ENCODE results near the gene HSDL1. TPM values are rescaled to one million over a fixed set of nuclear protein-coding genes. Genes with fewer than 3 reads are reported as not detected.

Gene HSDL1
- total RNA-seq, 1 donor from 2014 or later, result 29.2 TPM

- Histone ChIP-seq H3K4me1 (ENCODE audit: insufficient read depth, low read length) (peaks cover 15% of the 10 kb centered on the region), H3K27ac (ENCODE audit: low read depth, low read length) (no peak overlapping the region), H2AFZ (ENCODE audit: low read depth, low read length) (no peak overlapping the region), H3K36me3 (ENCODE audit: insufficient read depth, low read length) (peaks cover 38% of the 10 kb centered on the region), H3K9ac (ENCODE audit: low read length) (no peak overlapping the region), H3K4me3 (ENCODE audit: insufficient read depth, low read depth, low read length) (no peak overlapping the region), H4K20me1 (ENCODE audit: insufficient read depth, low read length) (peaks cover 45% of the 10 kb centered on the region), H3K9me3 (ENCODE audit: insufficient read depth, low read depth, low read length) (no peaks in the 10 kb centered on the region), H3K79me2 (ENCODE audit: insufficient read depth, low read length) (peaks cover 10% of the 10 kb centered on the region), H3K4me2 (ENCODE audit: low read length) (no peak overlapping the region), H3K27me3 (ENCODE audit: insufficient read depth, low read length) (no peaks in the 10 kb centered on the region)
- H3K4me3 Mint-ChIP-seq (ENCODE audit: unreplicated experiment), result no peak overlapping the region
- H3K27me3 Mint-ChIP-seq (ENCODE audit: low read depth, unreplicated experiment), result no peaks in the 10 kb centered on the region
- H3K4me1 Mint-ChIP-seq (ENCODE audit: low read depth, unreplicated experiment), result peaks cover 9% of the 10 kb centered on the region
- TF ChIP-seq EZH2 (IDR thresholded peaks at IDR 0.05; ENCODE audit: insufficient read depth, low read length) (no peak), CTCF (IDR thresholded peaks at IDR 0.05; ENCODE audit: insufficient read depth, low read depth, low read length) (no peak)
- peaks cover 11% of the 10 kb centered on the region for H3K36me3 Mint-ChIP-seq (ENCODE audit: low read depth, unreplicated experiment)
- no peak for DNase-seq (ENCODE audit: low read depth)
- no peak overlapping the region for H3K27ac Mint-ChIP-seq (ENCODE audit: unreplicated experiment)
- no peak for FAIRE-seq
- H3K9me3 Mint-ChIP-seq (ENCODE audit: unreplicated experiment), result no peaks in the 10 kb centered on the region
Measured at GRCh38 chr16:84096447-84097005, 48.5 kb downstream of the HSDL1 start.

- H3K4me3 ChIP-seq (ENCODE audit: insufficient read depth, low read depth, low read length), result no peak overlapping the region
- H3K4me2 ChIP-seq (ENCODE audit: low read length), result no peak overlapping the region
- H2AFZ ChIP-seq (ENCODE audit: low read depth, low read length), result no peak overlapping the region
- Mint-ChIP-seq H3K27ac (ENCODE audit: unreplicated experiment) (peak overlapping the region; percentile 53), H3K27me3 (ENCODE audit: low read depth, unreplicated experiment) (no peaks in the 10 kb centered on the region), H3K4me3 (ENCODE audit: unreplicated experiment) (no peak overlapping the region), H3K4me1 (ENCODE audit: low read depth, unreplicated experiment) (peaks cover 9% of the 10 kb centered on the region), H3K36me3 (ENCODE audit: low read depth, unreplicated experiment) (peaks cover 11% of the 10 kb centered on the region), H3K9me3 (ENCODE audit: unreplicated experiment) (no peaks in the 10 kb centered on the region)
- H4K20me1 ChIP-seq (ENCODE audit: insufficient read depth, low read length), result peaks cover 44% of the 10 kb centered on the region
- DNase-seq (ENCODE audit: low read depth) (no peak), FAIRE-seq (no peak)
- no peaks in the 10 kb centered on the region for H3K9me3 ChIP-seq (ENCODE audit: insufficient read depth, low read depth, low read length)
- H3K27ac ChIP-seq (ENCODE audit: low read depth, low read length), result no peak overlapping the region
- TF ChIP-seq EZH2 (IDR thresholded peaks at IDR 0.05; ENCODE audit: insufficient read depth, low read length), result no peak
- no peak overlapping the region for H3K9ac ChIP-seq (ENCODE audit: low read length)
- peaks cover 7% of the 10 kb centered on the region for H3K79me2 ChIP-seq (ENCODE audit: insufficient read depth, low read length)
- no peaks in the 10 kb centered on the region for H3K27me3 ChIP-seq (ENCODE audit: insufficient read depth, low read length)
- H3K4me1 ChIP-seq (ENCODE audit: insufficient read depth, low read length), result peaks cover 15% of the 10 kb centered on the region
- H3K36me3 ChIP-seq (ENCODE audit: insufficient read depth, low read length), result peaks cover 41% of the 10 kb centered on the region
Measured at GRCh38 chr16:84095466-84095865, 49.5 kb downstream of the HSDL1 start.

- Histone ChIP-seq H3K4me3 (ENCODE audit: insufficient read depth, low read depth, low read length) (no peak overlapping the region), H4K20me1 (ENCODE audit: insufficient read depth, low read length) (peaks cover 46% of the 10 kb centered on the region), H3K27me3 (ENCODE audit: insufficient read depth, low read length) (no peaks in the 10 kb centered on the region), H3K9ac (ENCODE audit: low read length) (no peak overlapping the region), H3K9me3 (ENCODE audit: insufficient read depth, low read depth, low read length) (no peaks in the 10 kb centered on the region), H2AFZ (ENCODE audit: low read depth, low read length) (no peak overlapping the region), H3K4me1 (ENCODE audit: insufficient read depth, low read length) (peaks cover 4% of the 10 kb centered on the region), H3K4me2 (ENCODE audit: low read length) (no peak overlapping the region), H3K79me2 (ENCODE audit: insufficient read depth, low read length) (peaks cover 7% of the 10 kb centered on the region), H3K27ac (ENCODE audit: low read depth, low read length) (no peak overlapping the region), H3K36me3 (ENCODE audit: insufficient read depth, low read length) (peaks cover 52% of the 10 kb centered on the region)
- DNase-seq (ENCODE audit: low read depth) (no peak), FAIRE-seq (no peak)
- H3K9me3 Mint-ChIP-seq (ENCODE audit: unreplicated experiment), result no peaks in the 10 kb centered on the region
- peaks cover 2% of the 10 kb centered on the region for H3K4me1 Mint-ChIP-seq (ENCODE audit: low read depth, unreplicated experiment)
- no peak overlapping the region for H3K27ac Mint-ChIP-seq (ENCODE audit: unreplicated experiment)
- peaks cover 11% of the 10 kb centered on the region for H3K36me3 Mint-ChIP-seq (ENCODE audit: low read depth, unreplicated experiment)
- no peak overlapping the region for H3K4me3 Mint-ChIP-seq (ENCODE audit: unreplicated experiment)
- no peaks in the 10 kb centered on the region for H3K27me3 Mint-ChIP-seq (ENCODE audit: low read depth, unreplicated experiment)
- no peak for TF ChIP-seq CTCF (IDR thresholded peaks at IDR 0.05; ENCODE audit: insufficient read depth, low read depth, low read length)
- TF ChIP-seq EZH2 (IDR thresholded peaks at IDR 0.05; ENCODE audit: insufficient read depth, low read length), result no peak
Measured at GRCh38 chr16:84093879-84094270, 51.1 kb downstream of the HSDL1 start.

All from astrocyte (in vitro differentiated cells and primary cell).